H1 (cell line): ENCODE measurements around the gene KIAA0586. TPM values are rescaled to one million over a fixed set of nuclear protein-coding genes. Genes with fewer than 3 reads are reported as not detected.

Source experiments
- CTBP2 ChIP-seq: IDR thresholded peaks from 2 replicates; pipeline ENCODE4 v1.7.0; 2011; ENCODE audit warnings: borderline replicate concordance, mild to moderate bottlenecking, moderate library complexity, mixed read lengths, low read length; ENCODE audit not compliant: insufficient read depth, insufficient read length
- RFX5 ChIP-seq: IDR thresholded peaks from 2 replicates; pipeline ENCODE4 v1.6.1; 2011; ENCODE audit warnings: low read depth, low read length, improper control_type of control experiment, borderline replicate concordance
- polyA plus RNA-seq, 7 experiments: library from polyadenylated mRNA; depleted of rRNA in 3 of 7; stranded (reverse) in 5 of 7; unstranded in 2 of 7; fragments of >200 nt in 5 of 7; fragments of 200-250 nt in 2 of 7; gene quantifications; 1 replicate in 5 of 7; 2 replicates in 1 of 7; 4 replicates in 1 of 7; pipeline versions ENCODE4 v1.2.1 to v1.2.3, GENCODE V29; 2011 to 2013; ENCODE audit warnings: missing spikeins in 2 of 7, mixed read lengths in 2 of 7
- total RNA-seq: library from RNA; stranded (reverse); fragmentation: NEBNext Ultra II Directional; extraction: Animal tissue kit (Norgen Biotek cat#: 25700); gene quantifications from 2 replicates; pipeline ENCODE4 v1.2.1, GENCODE V29; 2021
- TF ChIP-seq, protein P1 (sequence below): fragments of 300-600 bp; sonication (generic); IDR thresholded peaks from 2 replicates; pipeline ENCODE4 v1.7.1; 2012; ENCODE audit warnings: low read length, moderate library complexity, mild to moderate bottlenecking, inconsistent platforms; ENCODE audit not compliant: insufficient replicate concordance

KIAA0586 gene
- total and polyA plus RNA-seq, 2 of the 8 experiments (the other 6 are each of a cell fraction or from before 2014, with no cell fraction given) = 7.2 to 24.8 TPM

DNA sequence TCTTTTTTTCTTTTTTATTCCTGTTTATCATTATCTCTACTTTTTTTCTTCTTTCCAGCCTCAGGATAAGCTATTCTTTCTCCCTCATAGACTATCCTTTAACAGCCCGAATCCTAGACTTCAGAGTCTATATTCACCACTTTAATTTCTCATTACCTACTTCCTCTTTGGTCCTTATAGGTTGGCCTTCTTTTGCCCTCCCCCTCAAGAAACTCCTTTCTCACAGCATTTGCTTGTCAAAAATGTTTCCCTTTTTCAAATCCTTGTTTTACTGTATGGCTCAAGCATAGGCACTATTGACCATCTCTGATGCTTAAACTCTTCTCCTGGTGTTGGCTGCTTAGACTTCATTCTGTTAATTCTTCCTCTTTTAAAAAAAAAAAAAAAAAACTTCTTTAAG is 52.5 kb downstream of the KIAA0586 start (continued):
- TF ChIP-seq, protein P1, sequence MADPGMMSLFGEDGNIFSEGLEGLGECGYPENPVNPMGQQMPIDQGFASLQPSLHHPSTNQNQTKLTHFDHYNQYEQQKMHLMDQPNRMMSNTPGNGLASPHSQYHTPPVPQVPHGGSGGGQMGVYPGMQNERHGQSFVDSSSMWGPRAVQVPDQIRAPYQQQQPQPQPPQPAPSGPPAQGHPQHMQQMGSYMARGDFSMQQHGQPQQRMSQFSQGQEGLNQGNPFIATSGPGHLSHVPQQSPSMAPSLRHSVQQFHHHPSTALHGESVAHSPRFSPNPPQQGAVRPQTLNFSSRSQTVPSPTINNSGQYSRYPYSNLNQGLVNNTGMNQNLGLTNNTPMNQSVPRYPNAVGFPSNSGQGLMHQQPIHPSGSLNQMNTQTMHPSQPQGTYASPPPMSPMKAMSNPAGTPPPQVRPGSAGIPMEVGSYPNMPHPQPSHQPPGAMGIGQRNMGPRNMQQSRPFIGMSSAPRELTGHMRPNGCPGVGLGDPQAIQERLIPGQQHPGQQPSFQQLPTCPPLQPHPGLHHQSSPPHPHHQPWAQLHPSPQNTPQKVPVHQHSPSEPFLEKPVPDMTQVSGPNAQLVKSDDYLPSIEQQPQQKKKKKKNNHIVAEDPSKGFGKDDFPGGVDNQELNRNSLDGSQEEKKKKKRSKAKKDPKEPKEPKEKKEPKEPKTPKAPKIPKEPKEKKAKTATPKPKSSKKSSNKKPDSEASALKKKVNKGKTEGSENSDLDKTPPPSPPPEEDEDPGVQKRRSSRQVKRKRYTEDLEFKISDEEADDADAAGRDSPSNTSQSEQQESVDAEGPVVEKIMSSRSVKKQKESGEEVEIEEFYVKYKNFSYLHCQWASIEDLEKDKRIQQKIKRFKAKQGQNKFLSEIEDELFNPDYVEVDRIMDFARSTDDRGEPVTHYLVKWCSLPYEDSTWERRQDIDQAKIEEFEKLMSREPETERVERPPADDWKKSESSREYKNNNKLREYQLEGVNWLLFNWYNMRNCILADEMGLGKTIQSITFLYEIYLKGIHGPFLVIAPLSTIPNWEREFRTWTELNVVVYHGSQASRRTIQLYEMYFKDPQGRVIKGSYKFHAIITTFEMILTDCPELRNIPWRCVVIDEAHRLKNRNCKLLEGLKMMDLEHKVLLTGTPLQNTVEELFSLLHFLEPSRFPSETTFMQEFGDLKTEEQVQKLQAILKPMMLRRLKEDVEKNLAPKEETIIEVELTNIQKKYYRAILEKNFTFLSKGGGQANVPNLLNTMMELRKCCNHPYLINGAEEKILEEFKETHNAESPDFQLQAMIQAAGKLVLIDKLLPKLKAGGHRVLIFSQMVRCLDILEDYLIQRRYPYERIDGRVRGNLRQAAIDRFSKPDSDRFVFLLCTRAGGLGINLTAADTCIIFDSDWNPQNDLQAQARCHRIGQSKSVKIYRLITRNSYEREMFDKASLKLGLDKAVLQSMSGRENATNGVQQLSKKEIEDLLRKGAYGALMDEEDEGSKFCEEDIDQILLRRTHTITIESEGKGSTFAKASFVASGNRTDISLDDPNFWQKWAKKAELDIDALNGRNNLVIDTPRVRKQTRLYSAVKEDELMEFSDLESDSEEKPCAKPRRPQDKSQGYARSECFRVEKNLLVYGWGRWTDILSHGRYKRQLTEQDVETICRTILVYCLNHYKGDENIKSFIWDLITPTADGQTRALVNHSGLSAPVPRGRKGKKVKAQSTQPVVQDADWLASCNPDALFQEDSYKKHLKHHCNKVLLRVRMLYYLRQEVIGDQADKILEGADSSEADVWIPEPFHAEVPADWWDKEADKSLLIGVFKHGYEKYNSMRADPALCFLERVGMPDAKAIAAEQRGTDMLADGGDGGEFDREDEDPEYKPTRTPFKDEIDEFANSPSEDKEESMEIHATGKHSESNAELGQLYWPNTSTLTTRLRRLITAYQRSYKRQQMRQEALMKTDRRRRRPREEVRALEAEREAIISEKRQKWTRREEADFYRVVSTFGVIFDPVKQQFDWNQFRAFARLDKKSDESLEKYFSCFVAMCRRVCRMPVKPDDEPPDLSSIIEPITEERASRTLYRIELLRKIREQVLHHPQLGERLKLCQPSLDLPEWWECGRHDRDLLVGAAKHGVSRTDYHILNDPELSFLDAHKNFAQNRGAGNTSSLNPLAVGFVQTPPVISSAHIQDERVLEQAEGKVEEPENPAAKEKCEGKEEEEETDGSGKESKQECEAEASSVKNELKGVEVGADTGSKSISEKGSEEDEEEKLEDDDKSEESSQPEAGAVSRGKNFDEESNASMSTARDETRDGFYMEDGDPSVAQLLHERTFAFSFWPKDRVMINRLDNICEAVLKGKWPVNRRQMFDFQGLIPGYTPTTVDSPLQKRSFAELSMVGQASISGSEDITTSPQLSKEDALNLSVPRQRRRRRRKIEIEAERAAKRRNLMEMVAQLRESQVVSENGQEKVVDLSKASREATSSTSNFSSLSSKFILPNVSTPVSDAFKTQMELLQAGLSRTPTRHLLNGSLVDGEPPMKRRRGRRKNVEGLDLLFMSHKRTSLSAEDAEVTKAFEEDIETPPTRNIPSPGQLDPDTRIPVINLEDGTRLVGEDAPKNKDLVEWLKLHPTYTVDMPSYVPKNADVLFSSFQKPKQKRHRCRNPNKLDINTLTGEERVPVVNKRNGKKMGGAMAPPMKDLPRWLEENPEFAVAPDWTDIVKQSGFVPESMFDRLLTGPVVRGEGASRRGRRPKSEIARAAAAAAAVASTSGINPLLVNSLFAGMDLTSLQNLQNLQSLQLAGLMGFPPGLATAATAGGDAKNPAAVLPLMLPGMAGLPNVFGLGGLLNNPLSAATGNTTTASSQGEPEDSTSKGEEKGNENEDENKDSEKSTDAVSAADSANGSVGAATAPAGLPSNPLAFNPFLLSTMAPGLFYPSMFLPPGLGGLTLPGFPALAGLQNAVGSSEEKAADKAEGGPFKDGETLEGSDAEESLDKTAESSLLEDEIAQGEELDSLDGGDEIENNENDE = no peak
- TF ChIP-seq RFX5 (no peak), CTBP2 (no peak)
